Measurements from ENCODE around the gene IKBKG.

DNA sequence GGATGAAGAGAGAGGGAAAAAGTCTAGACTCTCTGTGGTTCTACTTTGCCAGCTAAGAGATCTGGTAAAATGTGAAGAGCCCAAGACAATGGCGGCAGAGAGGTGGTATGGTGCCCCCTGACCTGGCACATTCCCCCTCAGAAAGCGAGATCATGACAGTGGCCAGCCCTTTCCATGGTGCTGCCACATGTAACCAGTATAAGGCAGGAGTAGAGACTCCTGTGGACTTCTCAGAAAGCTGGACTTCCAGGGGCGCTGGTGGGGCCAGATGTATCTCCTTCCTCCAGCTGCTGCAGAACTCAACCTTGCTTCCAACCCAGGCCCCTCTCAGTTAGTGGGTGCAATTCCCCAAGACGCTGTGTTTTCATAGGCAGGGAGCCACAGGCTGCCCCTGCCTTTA is 47.1 kb downstream of the IKBKG start:
- TF ChIP-seq, protein P1, sequence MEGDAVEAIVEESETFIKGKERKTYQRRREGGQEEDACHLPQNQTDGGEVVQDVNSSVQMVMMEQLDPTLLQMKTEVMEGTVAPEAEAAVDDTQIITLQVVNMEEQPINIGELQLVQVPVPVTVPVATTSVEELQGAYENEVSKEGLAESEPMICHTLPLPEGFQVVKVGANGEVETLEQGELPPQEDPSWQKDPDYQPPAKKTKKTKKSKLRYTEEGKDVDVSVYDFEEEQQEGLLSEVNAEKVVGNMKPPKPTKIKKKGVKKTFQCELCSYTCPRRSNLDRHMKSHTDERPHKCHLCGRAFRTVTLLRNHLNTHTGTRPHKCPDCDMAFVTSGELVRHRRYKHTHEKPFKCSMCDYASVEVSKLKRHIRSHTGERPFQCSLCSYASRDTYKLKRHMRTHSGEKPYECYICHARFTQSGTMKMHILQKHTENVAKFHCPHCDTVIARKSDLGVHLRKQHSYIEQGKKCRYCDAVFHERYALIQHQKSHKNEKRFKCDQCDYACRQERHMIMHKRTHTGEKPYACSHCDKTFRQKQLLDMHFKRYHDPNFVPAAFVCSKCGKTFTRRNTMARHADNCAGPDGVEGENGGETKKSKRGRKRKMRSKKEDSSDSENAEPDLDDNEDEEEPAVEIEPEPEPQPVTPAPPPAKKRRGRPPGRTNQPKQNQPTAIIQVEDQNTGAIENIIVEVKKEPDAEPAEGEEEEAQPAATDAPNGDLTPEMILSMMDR (IDR thresholded peaks at IDR 0.05): no peak
- TF ChIP-seq POLR2A (IDR thresholded peaks at IDR 0.05): no peak
- TF ChIP-seq EP300 (IDR thresholded peaks at IDR 0.05): no peak

Measured in ovary (tissue), 3 donors.